Ascending aorta (tissue), 2 donors: ENCODE measurements around the gene FIG4. TPM values are rescaled to one million over a fixed set of nuclear protein-coding genes. Genes with fewer than 3 reads are reported as not detected.
"Not testable (repeated sequence)": the region's sequence is repeated elsewhere in the genome, so short reads cannot be mapped to it uniquely, and the experiment has no call there.

Experiments
- DNase-seq, 2 donors: peaks; one replicate each; pipeline ENCODE4 v3.0.0-alpha.2; 2019; ENCODE audit warnings: low spot score in 2 of 2
- H3K27ac ChIP-seq, 2 donors: fragments of 200-600 bp; sonication (generic); one replicate each; pipeline ENCODE4 v1.5.1; 2016 to 2017; ENCODE audit warnings: mild to moderate bottlenecking in 1 of 2
- H3K27me3 ChIP-seq: fragments of 200-600 bp; sonication (generic); one replicate; pipeline ENCODE4 v1.5.1; 2017
- H3K36me3 ChIP-seq, 2 donors: fragments of 200-600 bp; sonication (generic); one replicate each; pipeline ENCODE4 v1.5.1; 2016
- H3K4me1 ChIP-seq, 2 donors: fragments of 200-600 bp; sonication (generic); one replicate each; pipeline ENCODE4 v1.5.1; 2016 to 2017; ENCODE audit warnings: mild to moderate bottlenecking in 1 of 2
- H3K4me3 ChIP-seq, 2 donors: fragments of 200-600 bp; sonication (generic); one replicate each; pipeline ENCODE4 v1.5.1; 2016 to 2017; ENCODE audit warnings: mild to moderate bottlenecking in 1 of 2
- H3K9me3 ChIP-seq, 2 donors: fragments of 200-600 bp; sonication (generic); one replicate each; pipeline ENCODE4 v1.5.1; 2016
- CTCF ChIP-seq, 3 experiments: fragments of 200-600 bp in 2 of 3; fragments of 450-650 bp in 1 of 3; sonication (generic) in 2 of 3; IDR thresholded peaks; one replicate each; pipeline ENCODE4 v1.5.1; 2016 to 2019; ENCODE audit warnings: antibody characterized with exemption in 3 of 3, mild to moderate bottlenecking in 1 of 3, moderate library complexity in 1 of 3
- intact Hi-C: fragments of 100-400 bp; cut with DNase I; formaldehyde crosslinking; loops from one replicate; pipeline ENCODE4 v1.15.1; 2023
- total RNA-seq: library from RNA; depleted of rRNA; stranded (reverse); fragments of >200 nt; gene quantifications from one replicate; pipeline ENCODE4 v1.1.0, GENCODE V29; 2016

The FIG4 gene
- total RNA-seq, 1 donor from 2014 or later: 27.9 TPM

GRCh38 chr6:109824105-109824504 is 133.0 kb downstream of the FIG4 start:
- intact Hi-C loops: no loop called here
- H3K4me1 ChIP-seq: no peaks in the 10 kb centered on the region
- H3K27me3 ChIP-seq: no peaks in the 10 kb centered on the region
- peaks cover 5 to 34% of the 10 kb centered on the region in 2 donors for H3K36me3 ChIP-seq
- no peak for TF ChIP-seq CTCF (IDR thresholded peaks at IDR 0.05)
- DNase-seq: no peak
- no peaks in the 10 kb centered on the region for H3K9me3 ChIP-seq
- H3K27ac ChIP-seq: no peak overlapping the region
- no peak overlapping the region for H3K4me3 ChIP-seq

GRCh38 chr6:109826551-109826950 is 135.5 kb downstream of the FIG4 start:
- DNase-seq: no peak
- H3K27me3 ChIP-seq: no peaks in the 10 kb centered on the region
- H3K27ac ChIP-seq: no peak overlapping the region
- intact Hi-C loops: no loop called here
- peaks cover 5 to 41% of the 10 kb centered on the region in 2 donors for H3K36me3 ChIP-seq
- H3K4me3 ChIP-seq: no peak overlapping the region
- H3K4me1 ChIP-seq: no peaks in the 10 kb centered on the region
- no peak for TF ChIP-seq CTCF (IDR thresholded peaks at IDR 0.05)
- H3K9me3 ChIP-seq: no peaks in the 10 kb centered on the region

GRCh38 chr6:109831352-109831751 is 140.3 kb downstream of the FIG4 start:
- H3K9me3 ChIP-seq, H3K4me3 ChIP-seq, DNase-seq, intact Hi-C loops, H3K27me3 ChIP-seq, H3K27ac ChIP-seq, H3K4me1 ChIP-seq: not testable (repeated sequence)
- H3K36me3 ChIP-seq: peaks cover 0 to 18% of the 10 kb centered on the region in 2 donors

- DNase-seq: no peak
- intact Hi-C loops: no loop called here
- no peak for TF ChIP-seq CTCF (IDR thresholded peaks at IDR 0.05)
Measured at GRCh38 chr6:109834131-109834530, 143.0 kb downstream of the FIG4 start.

GRCh38 chr6:109834595-109835437 is 143.7 kb downstream of the FIG4 start:
- H3K36me3 ChIP-seq: peaks cover 0 to 5% of the 10 kb centered on the region in 2 donors
- no peak overlapping the region for H3K27ac ChIP-seq
- intact Hi-C loops: no loop called here
- DNase-seq: no peak
- no peaks in the 10 kb centered on the region for H3K27me3 ChIP-seq
- H3K9me3 ChIP-seq: no peaks in the 10 kb centered on the region
- H3K4me1 ChIP-seq: no peaks in the 10 kb centered on the region
- H3K4me3 ChIP-seq: no peak overlapping the region
- TF ChIP-seq CTCF (IDR thresholded peaks at IDR 0.05): no peak

More at GRCh38 chr6:109834131-109834530, 143.0 kb downstream of the FIG4 start:
- no peaks in the 10 kb centered on the region for H3K4me1 ChIP-seq
- peaks cover 0 to 12% of the 10 kb centered on the region in 2 donors for H3K36me3 ChIP-seq
- H3K9me3 ChIP-seq: no peaks in the 10 kb centered on the region
- no peak overlapping the region for H3K4me3 ChIP-seq
- no peaks in the 10 kb centered on the region for H3K27me3 ChIP-seq
- H3K27ac ChIP-seq: no peak overlapping the region

- no peak overlapping the region for H3K4me3 ChIP-seq
- no peaks in the 10 kb centered on the region for H3K9me3 ChIP-seq
- H3K27ac ChIP-seq: no peak overlapping the region
- H3K36me3 ChIP-seq: no peaks in the 10 kb centered on the region
- H3K4me1 ChIP-seq: no peaks in the 10 kb centered on the region
- DNase-seq: no peak
- intact Hi-C loops: no loop called here
- no peak for TF ChIP-seq CTCF (IDR thresholded peaks at IDR 0.05)
- H3K27me3 ChIP-seq: no peaks in the 10 kb centered on the region
Measured at GRCh38 chr6:109840034-109840433, 148.9 kb downstream of the FIG4 start.
